Measurements from ENCODE around the gene SPOCK3. TPM values are rescaled to one million over a fixed set of nuclear protein-coding genes. Genes with fewer than 3 reads are reported as not detected.

The SPOCK3 gene
- total and polyA plus RNA-seq, 2 experiments from 2014 or later = 1.6 to 4.1 TPM

GRCh38 chr4:167020410-167020809 lies 213.9 kb downstream of the SPOCK3 start:
- no peak for TF ChIP-seq ZNF114 (CRISPR knock-in tag; IDR thresholded peaks at IDR 0.05)
- peak; percentile 46 to 75 for TF ChIP-seq CTCF (conservative IDR thresholded peaks at IDR 0.05; ENCODE audit: low read depth in 2 of 2)
- no peak overlapping the region for H3K4me3 ChIP-seq
- H3K27me3 ChIP-seq (ENCODE audit: insufficient read depth) = no peaks in the 10 kb centered on the region
- H3K9me3 Mint-ChIP-seq = no peaks in the 10 kb centered on the region
- no peak overlapping the region for H3K4me2 ChIP-seq
- H3K27ac ChIP-seq (ENCODE audit: low read depth) = no peak overlapping the region
- H3F3A ChIP-seq (replicated peaks; ENCODE audit: low read depth) = no peaks in the 10 kb centered on the region
- peak; percentile 82 for ATAC-seq
- no peaks in the 10 kb centered on the region for H3K27me3 Mint-ChIP-seq (ENCODE audit: insufficient read depth, low read depth, poor library complexity)
- no peaks in the 10 kb centered on the region for H3K36me3 Mint-ChIP-seq (ENCODE audit: low read depth)
- H3K9me2 ChIP-seq (ENCODE audit: insufficient read depth) = no peaks in the 10 kb centered on the region
- no peaks in the 10 kb centered on the region; the same call in 2 of the 3 replicates for H3K4me1 Mint-ChIP-seq
- H3K4me1 ChIP-seq (ENCODE audit: insufficient read depth) = no peaks in the 10 kb centered on the region
- peak; percentile 48 for DNase-seq (ENCODE audit: low spot score)
- no peak overlapping the region for H2AFZ ChIP-seq
- no peaks in the 10 kb centered on the region for H3K36me3 ChIP-seq (ENCODE audit: insufficient read depth)
- no peak overlapping the region for H3K27ac Mint-ChIP-seq
- no peaks in the 10 kb centered on the region for H4K20me1 ChIP-seq (replicated peaks; ENCODE audit: insufficient read depth)
- no peak overlapping the region for H3K4me3 Mint-ChIP-seq
- H3K79me2 ChIP-seq (replicated peaks; ENCODE audit: insufficient read depth) = no peaks in the 10 kb centered on the region

GRCh38 chr4:167014944-167015343 lies 219.3 kb downstream of the SPOCK3 start:
- Histone ChIP-seq H3K36me3 (ENCODE audit: insufficient read depth) (no peaks in the 10 kb centered on the region), H3K27ac (ENCODE audit: low read depth) (no peak overlapping the region), H4K20me1 (replicated peaks; ENCODE audit: insufficient read depth) (no peaks in the 10 kb centered on the region), H3K4me1 (ENCODE audit: insufficient read depth) (no peaks in the 10 kb centered on the region), H3K9me2 (ENCODE audit: insufficient read depth) (no peaks in the 10 kb centered on the region), H2AFZ (no peak overlapping the region), H3K4me3 (no peak overlapping the region), H3K79me2 (replicated peaks; ENCODE audit: insufficient read depth) (no peaks in the 10 kb centered on the region), H3K4me2 (no peak overlapping the region), H3F3A (replicated peaks; ENCODE audit: low read depth) (no peaks in the 10 kb centered on the region), H3K27me3 (ENCODE audit: insufficient read depth) (no peaks in the 10 kb centered on the region)
- H3K4me3 Mint-ChIP-seq = no peak overlapping the region
- H3K4me1 Mint-ChIP-seq = no peaks in the 10 kb centered on the region; the same call in 2 of the 3 replicates
- no peak for DNase-seq (ENCODE audit: low spot score)
- ATAC-seq = no peak
- H3K27me3 Mint-ChIP-seq (ENCODE audit: insufficient read depth, low read depth, poor library complexity) = no peaks in the 10 kb centered on the region
- no peak overlapping the region for H3K27ac Mint-ChIP-seq
- no peaks in the 10 kb centered on the region for H3K9me3 Mint-ChIP-seq
- H3K36me3 Mint-ChIP-seq (ENCODE audit: low read depth) = no peaks in the 10 kb centered on the region
- TF ChIP-seq ZNF331 (CRISPR knock-in tag; IDR thresholded peaks at IDR 0.05; ENCODE audit: low read depth) (no peak), CREB1 (CRISPR knock-in tag; IDR thresholded peaks at IDR 0.05; ENCODE audit: low read depth) (no peak), REST (IDR thresholded peaks at IDR 0.05; ENCODE audit: unreplicated experiment) (no peak), STAT1 (IDR thresholded peaks at IDR 0.05; ENCODE audit: unreplicated experiment) (no peak), ETS1 (IDR thresholded peaks at IDR 0.05) (no peak), EZH2 (IDR thresholded peaks at IDR 0.05; ENCODE audit: low read depth, unreplicated experiment) (no peak), NANOG (IDR thresholded peaks at IDR 0.05; ENCODE audit: borderline replicate concordance) (no peak), ZNF462 (CRISPR knock-in tag; IDR thresholded peaks at IDR 0.05) (no peak)

All from GM23338 (cell line).